ENCODE results near the gene MGAT5. TPM values are rescaled to one million over a fixed set of nuclear protein-coding genes. Genes with fewer than 3 reads are reported as not detected.

MGAT5 gene
- total RNA-seq, 1 donor from 2014 or later = 30.0 TPM

GRCh38 chr2:134347756-134348155 is 93.9 kb downstream of the MGAT5 start:
- Mint-ChIP-seq H3K36me3 (ENCODE audit: low read depth) (peaks cover 4% of the 10 kb centered on the region), H3K27me3 (ENCODE audit: low read depth) (no peaks in the 10 kb centered on the region), H3K4me1 (ENCODE audit: low read depth) (peaks cover 17% of the 10 kb centered on the region), H3K4me3 (ENCODE audit: unreplicated experiment) (no peak overlapping the region), H3K27ac (ENCODE audit: unreplicated experiment) (peak overlapping the region; percentile 68), H3K9me3 (ENCODE audit: low read depth) (no peaks in the 10 kb centered on the region)
- no peak for TF ChIP-seq CTCF (IDR thresholded peaks at IDR 0.05)
- DNase-seq (ENCODE audit: low spot score) = no peak

GRCh38 chr2:134348239-134348638 is 94.4 kb downstream of the MGAT5 start:
- no peak for TF ChIP-seq CTCF (IDR thresholded peaks at IDR 0.05)
- Mint-ChIP-seq H3K4me3 (ENCODE audit: unreplicated experiment) (no peak overlapping the region), H3K9me3 (ENCODE audit: low read depth) (no peaks in the 10 kb centered on the region), H3K27me3 (ENCODE audit: low read depth) (no peaks in the 10 kb centered on the region), H3K36me3 (ENCODE audit: low read depth) (peaks cover 2% of the 10 kb centered on the region), H3K4me1 (ENCODE audit: low read depth) (peaks cover 17% of the 10 kb centered on the region), H3K27ac (ENCODE audit: unreplicated experiment) (peak overlapping the region; percentile 68)
- no peak for DNase-seq (ENCODE audit: low spot score)

GRCh38 chr2:134348760-134349159 is 94.9 kb downstream of the MGAT5 start:
- no peaks in the 10 kb centered on the region for H3K27me3 Mint-ChIP-seq (ENCODE audit: low read depth)
- TF ChIP-seq CTCF (IDR thresholded peaks at IDR 0.05) = no peak
- DNase-seq (ENCODE audit: low spot score) = no peak
- H3K4me1 Mint-ChIP-seq (ENCODE audit: low read depth) = peaks cover 17% of the 10 kb centered on the region
- H3K27ac Mint-ChIP-seq (ENCODE audit: unreplicated experiment) = peak overlapping the region; percentile 68
- no peak overlapping the region for H3K4me3 Mint-ChIP-seq (ENCODE audit: unreplicated experiment)
- peaks cover 2% of the 10 kb centered on the region for H3K36me3 Mint-ChIP-seq (ENCODE audit: low read depth)
- H3K9me3 Mint-ChIP-seq (ENCODE audit: low read depth) = no peaks in the 10 kb centered on the region

- Mint-ChIP-seq H3K36me3 (ENCODE audit: low read depth) (peaks cover 4% of the 10 kb centered on the region), H3K4me1 (ENCODE audit: low read depth) (peaks cover 17% of the 10 kb centered on the region), H3K9me3 (ENCODE audit: low read depth) (no peaks in the 10 kb centered on the region), H3K4me3 (ENCODE audit: unreplicated experiment) (no peak overlapping the region), H3K27me3 (ENCODE audit: low read depth) (no peaks in the 10 kb centered on the region), H3K27ac (ENCODE audit: unreplicated experiment) (no peak overlapping the region)
- no peak for DNase-seq (ENCODE audit: low spot score)
- no peak for TF ChIP-seq CTCF (IDR thresholded peaks at IDR 0.05)
These were observed 97.1 kb downstream of the MGAT5 start for GRCh38 chr2:134351016-134351415.

DNA sequence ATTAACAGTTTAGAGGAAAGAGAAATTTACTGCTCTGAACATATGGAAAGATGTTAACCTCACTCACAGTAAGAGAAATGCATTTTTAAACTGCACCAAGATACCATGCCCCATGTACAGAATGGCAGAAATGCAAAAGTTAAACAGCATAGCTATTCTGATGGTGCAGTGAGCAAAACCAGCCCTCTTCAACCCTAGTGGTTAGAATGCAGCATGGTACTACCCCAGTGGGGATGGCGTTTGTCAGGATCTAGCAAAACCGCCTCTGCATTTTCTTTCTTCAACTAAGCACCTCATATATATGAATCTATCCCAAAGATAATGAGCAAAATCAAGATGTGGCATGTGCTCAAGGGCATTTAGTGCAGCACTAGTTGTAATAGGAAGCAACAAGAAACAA is 98.0 kb downstream of the MGAT5 start:
- Mint-ChIP-seq H3K27ac (ENCODE audit: unreplicated experiment) (no peak overlapping the region), H3K4me1 (ENCODE audit: low read depth) (peaks cover 17% of the 10 kb centered on the region), H3K9me3 (ENCODE audit: low read depth) (no peaks in the 10 kb centered on the region), H3K36me3 (ENCODE audit: low read depth) (peaks cover 7% of the 10 kb centered on the region), H3K4me3 (ENCODE audit: unreplicated experiment) (no peak overlapping the region), H3K27me3 (ENCODE audit: low read depth) (no peaks in the 10 kb centered on the region)
- DNase-seq (ENCODE audit: low spot score) = no peak
- no peak for TF ChIP-seq CTCF (IDR thresholded peaks at IDR 0.05)

All from chondrocyte (in vitro differentiated cells).